NOMO-1 treated with dmso at 0.1 percent for 144 hours (cell line): ENCODE measurements around the gene DHX9.
A peak's percentile ranks its signal among the peaks of the same experiment; 100 is the strongest.

Experiments
- DNase-seq: peaks from one replicate; lab custom pipeline; 2025; ENCODE audit not compliant: unreplicated experiment; lab: John Stamatoyannopoulos, UW

DHX9 gene

GRCh38 chr1:182839209-182840066, at the start of gene DHX9:
Gene DHX9, plus strand, starts transcription at chr1:182839347. Its CDS starts 3,220 bp downstream, at chr1:182842567.
- peak; percentile 88 for DNase-seq

- no peak for DNase-seq
These were observed 47.6 kb upstream of the DHX9 start for GRCh38 chr1:182791281-182792179.

DNA sequence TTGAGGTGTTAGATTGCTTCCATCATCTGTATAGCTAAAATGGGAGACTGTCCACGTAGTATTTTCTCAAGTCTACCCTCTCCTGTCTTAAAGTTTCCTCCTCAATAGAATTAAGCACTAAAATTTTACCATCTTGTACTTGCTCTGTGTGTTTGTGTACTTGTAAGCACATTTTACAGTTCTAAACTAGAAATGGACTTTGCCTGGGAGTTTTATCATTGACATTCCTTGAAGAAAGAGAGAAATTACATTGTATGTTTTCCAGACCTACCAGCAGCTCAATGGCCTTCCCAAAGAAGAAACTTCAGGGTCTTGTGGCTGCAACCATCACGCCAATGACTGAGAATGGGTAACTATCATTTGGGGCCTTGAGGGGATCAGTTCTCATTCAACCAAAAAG, 45.1 kb upstream of the DHX9 start:
- DNase-seq: no peak

DNA sequence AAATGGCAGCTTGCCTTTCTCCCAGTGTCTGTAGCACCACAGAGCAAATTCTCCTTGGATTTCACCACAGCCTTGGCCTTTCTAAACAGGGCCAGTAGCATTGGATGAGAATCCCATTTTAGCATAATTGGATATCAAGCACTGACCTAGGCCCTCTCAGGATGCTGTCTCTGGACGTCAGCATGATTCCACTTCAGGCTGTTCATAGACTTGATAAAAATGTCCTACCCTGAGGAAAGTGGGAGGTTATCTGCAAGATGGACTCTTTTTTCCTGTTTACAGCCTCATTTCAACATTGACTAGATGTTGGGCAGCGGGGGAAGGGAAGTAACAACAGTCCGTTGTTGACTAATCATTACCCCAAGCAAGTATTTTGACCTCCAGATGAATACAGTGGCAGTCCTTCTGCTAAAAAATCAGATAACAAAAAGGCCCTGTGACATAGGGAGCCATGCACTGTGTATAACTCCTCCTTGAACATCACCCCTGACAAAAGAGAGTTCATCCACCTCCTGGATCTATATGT, 44.4 kb upstream of the DHX9 start:
- no peak for DNase-seq

GRCh38 chr1:182795563-182796228, 43.5 kb upstream of the DHX9 start:
- peak; percentile 60 for DNase-seq

DNA sequence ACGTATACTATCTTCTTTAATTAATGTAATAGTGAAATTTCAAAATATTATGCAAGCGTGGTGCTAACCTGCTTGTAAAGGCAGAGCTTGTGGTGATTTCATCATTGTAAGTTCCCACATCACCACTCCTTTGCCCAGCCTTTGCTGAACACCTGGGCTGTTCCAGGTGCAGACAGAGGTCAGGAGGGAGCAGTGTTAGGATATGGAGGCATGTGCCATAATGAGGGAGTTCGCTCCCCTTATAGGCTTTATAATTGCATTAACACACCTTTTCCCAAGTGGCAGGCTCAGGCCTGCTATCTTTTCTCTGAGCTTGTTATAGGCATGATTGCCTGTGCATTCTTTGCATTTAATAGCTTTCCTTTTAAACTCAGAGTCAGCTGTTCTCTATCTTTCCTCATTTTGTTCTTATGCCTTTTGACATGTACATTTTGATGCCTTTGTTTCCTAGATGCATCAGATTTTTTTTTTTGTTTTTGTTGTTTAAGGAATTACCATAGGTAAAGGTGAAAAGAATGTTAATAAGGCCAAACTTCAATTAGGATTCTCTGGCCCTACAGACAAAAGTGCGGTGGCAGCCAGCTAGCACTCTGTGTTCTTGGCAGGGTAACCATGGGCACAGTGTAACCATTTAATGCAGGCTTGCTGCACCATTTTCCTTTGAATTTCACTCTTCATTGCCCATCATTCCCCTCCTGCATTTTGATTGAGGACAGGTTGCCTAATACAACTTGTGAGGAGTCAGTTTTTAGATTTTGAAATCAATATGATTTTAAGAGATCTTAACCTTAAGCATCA, 36.9 kb upstream of the DHX9 start:
- DNase-seq: no peak

DNA sequence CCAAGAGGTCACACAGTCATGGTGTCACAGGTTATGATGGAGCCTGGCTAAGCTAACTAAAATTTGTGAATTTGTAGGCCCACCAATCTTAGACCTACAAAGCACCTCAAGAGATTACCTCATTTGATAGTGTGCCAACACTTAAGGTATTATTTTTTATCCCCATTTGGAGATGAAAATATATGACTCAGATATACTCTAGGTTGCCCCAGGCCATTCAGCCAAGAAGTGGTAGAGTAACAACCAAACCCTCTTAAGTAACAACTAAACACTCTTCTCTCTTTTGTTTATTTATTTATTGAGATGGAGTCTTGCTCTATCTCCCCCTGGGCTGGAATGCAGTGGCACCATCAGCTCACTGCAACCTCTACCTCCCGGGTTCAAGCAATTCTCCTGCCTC, 35.3 kb upstream of the DHX9 start:
- no peak for DNase-seq

GRCh38 chr1:182806015-182806678, 33.0 kb upstream of the DHX9 start:
- DNase-seq: no peak

- no peak for DNase-seq
These were observed 31.2 kb upstream of the DHX9 start for GRCh38 chr1:182807907-182808306.

DNA sequence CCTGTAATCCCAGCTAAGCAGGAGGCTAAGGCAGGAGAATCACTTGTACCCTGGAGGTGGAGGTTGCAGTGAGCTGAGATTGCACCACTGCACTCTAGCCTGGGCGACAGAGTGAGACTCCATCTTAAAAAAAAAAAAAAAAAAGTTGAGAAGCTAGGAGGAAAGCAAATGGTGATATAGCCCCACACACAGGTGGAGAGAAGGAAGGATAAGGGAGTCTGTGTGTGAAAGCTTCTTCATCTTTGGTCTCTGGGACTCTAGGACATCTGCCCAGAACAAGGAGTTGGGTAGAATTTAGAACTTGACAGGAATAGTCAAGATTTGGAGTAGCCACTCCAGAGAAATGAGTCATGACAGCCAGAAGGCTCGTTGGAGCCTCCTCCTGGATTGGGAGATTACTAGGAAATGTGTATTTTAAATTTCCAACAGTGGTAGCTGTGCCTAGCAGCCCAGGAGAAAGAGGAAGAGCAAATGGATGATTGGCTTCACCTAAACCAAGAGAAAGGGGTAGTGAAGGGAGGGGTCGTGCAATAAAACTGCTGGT, 29.7 kb upstream of the DHX9 start:
- no peak for DNase-seq

GRCh38 chr1:182811975-182812722, 27.0 kb upstream of the DHX9 start:
- no peak for DNase-seq

DNA sequence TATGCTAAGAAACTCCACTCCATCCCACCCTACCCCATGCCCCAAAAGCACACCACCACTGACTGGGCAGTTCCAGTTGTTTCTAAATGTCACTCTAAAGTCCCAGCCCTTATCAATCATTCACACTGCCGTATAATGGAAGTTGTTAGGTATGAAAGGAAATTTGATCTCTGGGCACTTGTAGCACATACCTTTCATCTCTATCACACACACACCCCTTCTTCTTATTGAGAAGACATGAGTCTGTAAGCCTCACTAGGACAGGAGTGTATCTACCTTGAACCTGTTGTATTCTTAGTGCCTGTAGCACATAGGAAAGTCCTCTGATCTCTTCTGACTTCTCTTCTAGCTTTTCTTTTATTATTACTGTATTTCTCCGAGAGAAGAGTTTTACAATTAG, 22.3 kb upstream of the DHX9 start:
- DNase-seq: no peak

DNA sequence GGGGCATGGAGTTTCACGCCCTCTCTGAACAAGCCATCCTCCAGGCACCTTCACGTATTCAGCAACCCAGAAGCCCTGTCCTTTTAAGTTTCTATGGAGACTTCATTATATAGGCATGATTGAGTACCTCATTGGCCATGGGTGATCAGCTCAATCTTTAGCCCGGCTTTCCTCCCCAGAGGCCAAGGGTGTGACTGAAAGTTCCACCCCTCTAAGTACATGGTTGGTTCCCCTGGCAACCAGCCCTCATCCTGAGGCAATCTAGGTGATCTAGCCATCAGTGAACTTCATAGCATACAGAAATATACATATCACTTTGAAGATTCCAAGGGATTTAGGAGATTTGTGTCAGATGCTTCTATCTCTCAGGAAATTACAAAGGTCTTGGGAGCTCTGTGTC, 21.3 kb upstream of the DHX9 start:
- no peak for DNase-seq

- DNase-seq: peak; percentile 47
These were observed 15.9 kb upstream of the DHX9 start for GRCh38 chr1:182823220-182823619.

GRCh38 chr1:182826892-182827291, 12.3 kb upstream of the DHX9 start:
- DNase-seq: no peak

- DNase-seq: peak; percentile 8
These were observed 9.7 kb upstream of the DHX9 start for GRCh38 chr1:182829285-182829932.

DNA sequence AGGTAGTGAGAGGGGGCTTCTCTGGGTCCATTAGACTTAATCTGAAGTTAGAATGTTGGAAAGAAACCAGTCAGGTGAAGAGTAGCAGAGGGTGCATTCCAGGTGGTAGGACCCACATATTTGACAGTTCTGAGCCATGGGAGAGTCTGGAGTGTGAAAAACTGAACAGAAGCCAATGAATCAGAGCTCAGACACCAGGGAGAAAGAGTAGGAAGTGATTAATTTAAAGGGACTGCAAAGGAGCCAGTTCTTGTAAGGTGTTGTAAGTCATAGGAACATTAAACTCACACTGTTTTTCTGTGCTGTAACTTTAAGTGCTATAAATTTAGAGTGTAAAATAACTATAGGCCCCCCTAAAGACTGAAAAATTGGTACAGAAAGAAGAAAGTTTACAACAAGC, 5.9 kb upstream of the DHX9 start:
- no peak for DNase-seq

GRCh38 chr1:182834326-182834725, 4.8 kb upstream of the DHX9 start:
- no peak for DNase-seq
